Midbrain (tissue), 1 donor: Measurements from ENCODE around the gene ABLIM2.

Experiments
- DNase-seq: peaks from one replicate; lab custom pipeline; 2025; lab: John Stamatoyannopoulos, UW

The ABLIM2 gene

GRCh38 chr4:8136972-8137710 is 21.5 kb downstream of the ABLIM2 start:
- no peak for DNase-seq

GRCh38 chr4:8136529-8136928 is 22.1 kb downstream of the ABLIM2 start:
- no peak for DNase-seq

- DNase-seq, result no peak
Measured at GRCh38 chr4:8135666-8136065, 22.9 kb downstream of the ABLIM2 start.

- no peak for DNase-seq
Measured at GRCh38 chr4:8133897-8134563, 24.6 kb downstream of the ABLIM2 start.

GRCh38 chr4:8132947-8133705 is 25.5 kb downstream of the ABLIM2 start:
- no peak for DNase-seq

- DNase-seq, result no peak
Measured at GRCh38 chr4:8132400-8132799, 26.2 kb downstream of the ABLIM2 start.

GRCh38 chr4:8131826-8132225 is 26.8 kb downstream of the ABLIM2 start:
- no peak for DNase-seq

GRCh38 chr4:8131210-8131609 is 27.4 kb downstream of the ABLIM2 start:
- DNase-seq, result no peak

- no peak for DNase-seq
Measured at GRCh38 chr4:8130346-8131066, 28.1 kb downstream of the ABLIM2 start.

- DNase-seq, result no peak
Measured at GRCh38 chr4:8129785-8130184, 28.8 kb downstream of the ABLIM2 start.

GRCh38 chr4:8129136-8129535 is 29.5 kb downstream of the ABLIM2 start:
- DNase-seq, result no peak

- DNase-seq, result no peak
Measured at GRCh38 chr4:8128100-8128856, 30.3 kb downstream of the ABLIM2 start.

- no peak for DNase-seq
Measured at GRCh38 chr4:8127051-8127826, 31.4 kb downstream of the ABLIM2 start.

- no peak for DNase-seq
Measured at GRCh38 chr4:8126523-8126922, 32.1 kb downstream of the ABLIM2 start.

GRCh38 chr4:8125526-8126056 is 33.0 kb downstream of the ABLIM2 start:
- DNase-seq, result no peak

- no peak for DNase-seq
Measured at GRCh38 chr4:8123870-8124269, 34.7 kb downstream of the ABLIM2 start.

- no peak for DNase-seq
Measured at GRCh38 chr4:8123389-8123788, 35.2 kb downstream of the ABLIM2 start.

- DNase-seq, result no peak
Measured at GRCh38 chr4:8122746-8123145, 35.9 kb downstream of the ABLIM2 start.

- no peak for DNase-seq
Measured at GRCh38 chr4:8121292-8122015, 37.2 kb downstream of the ABLIM2 start.

GRCh38 chr4:8120501-8120900 is 38.1 kb downstream of the ABLIM2 start:
- DNase-seq, result no peak
